NCI-H1092 treated with DMSO at 0.1 percent for 48 hours (cell line): Measurements from ENCODE around the gene NRSN1.
"Not testable (repeated sequence)": the region's sequence is repeated elsewhere in the genome, so short reads cannot be mapped to it uniquely, and the experiment has no call there.

ENCODE experiments used
- DNase-seq: peaks from one replicate; lab custom pipeline; 2025; lab: John Stamatoyannopoulos, UW

The NRSN1 gene

GRCh38 chr6:24142733-24143132 is 16.7 kb downstream of the NRSN1 start:
- not testable (repeated sequence) for DNase-seq

- DNase-seq = no peak
Measured at GRCh38 chr6:24145690-24146131, 19.7 kb downstream of the NRSN1 start.

GRCh38 chr6:24146871-24147270 is 20.9 kb downstream of the NRSN1 start:
- no peak for DNase-seq

- no peak for DNase-seq
Measured at GRCh38 chr6:24147511-24148153, 21.6 kb downstream of the NRSN1 start.

GRCh38 chr6:24148154-24148570 is 22.1 kb downstream of the NRSN1 start:
- DNase-seq = no peak

GRCh38 chr6:24148684-24149083 is 22.7 kb downstream of the NRSN1 start:
- no peak for DNase-seq

- peak; percentile 33 for DNase-seq
Measured at GRCh38 chr6:24149296-24149695, 23.3 kb downstream of the NRSN1 start.

- DNase-seq = peak; percentile 7
Measured at GRCh38 chr6:24149836-24150235, 23.8 kb downstream of the NRSN1 start.

- no peak for DNase-seq
Measured at GRCh38 chr6:24152014-24152413, 26.0 kb downstream of the NRSN1 start.

- no peak for DNase-seq
Measured at GRCh38 chr6:24154121-24154520, 28.1 kb downstream of the NRSN1 start.

- DNase-seq = no peak
Measured at GRCh38 chr6:24157886-24158285, 31.9 kb downstream of the NRSN1 start.

GRCh38 chr6:24183584-24183983 is 57.6 kb downstream of the NRSN1 start:
- no peak for DNase-seq

- DNase-seq = no peak
Measured at GRCh38 chr6:24186349-24186748, 60.3 kb downstream of the NRSN1 start.

GRCh38 chr6:24187965-24188577 is 62.1 kb downstream of the NRSN1 start:
- no peak for DNase-seq

GRCh38 chr6:24188578-24189080 is 62.6 kb downstream of the NRSN1 start:
- no peak for DNase-seq

- DNase-seq = no peak
Measured at GRCh38 chr6:24191346-24191745, 65.3 kb downstream of the NRSN1 start.

GRCh38 chr6:24193364-24193763 is 67.3 kb downstream of the NRSN1 start:
- DNase-seq = no peak

- no peak for DNase-seq
Measured at GRCh38 chr6:24194978-24195700, 69.1 kb downstream of the NRSN1 start.

GRCh38 chr6:24195836-24196597 is 70.0 kb downstream of the NRSN1 start:
- no peak for DNase-seq
